Heart right ventricle (tissue), 16 donors: ENCODE results near the gene BTG2. TPM values are rescaled to one million over a fixed set of nuclear protein-coding genes. Genes with fewer than 3 reads are reported as not detected.

ENCODE experiments used
- ATAC-seq, 8 donors: fragments of 200-7000 bp; cut with Tn5 transposase; one replicate each; pipeline ENCODE4 v1.9.1; 2020; ENCODE audit warnings: mild to moderate bottlenecking in 8 of 8, moderate library complexity in 8 of 8, moderate number of reproducible peaks in 1 of 8
- DNase-seq, 2 donors: peaks; one replicate each; pipeline ENCODE4 v3.0.0-alpha.2; 2020
- H3K27ac ChIP-seq, 10 donors: fragments of 200-600 bp; sonication (generic) in 2 of 10; one replicate each; pipeline versions ENCODE4 v1.5.0 to v1.8.0; 2020 to 2022; ENCODE audit warnings: mild to moderate bottlenecking in 3 of 10
- H3K27me3 ChIP-seq, 7 donors: fragments of 200-600 bp; one replicate each; pipeline ENCODE4 v1.8.0; 2021 to 2022; ENCODE audit warnings: mild to moderate bottlenecking in 2 of 7
- H3K36me3 ChIP-seq, 9 donors: fragments of 200-600 bp; sonication (generic) in 1 of 9; one replicate each; pipeline versions ENCODE4 v1.5.0 to v1.8.0; 2020 to 2022; ENCODE audit warnings: mild to moderate bottlenecking in 2 of 9
- H3K4me1 ChIP-seq, 9 donors: fragments of 200-600 bp; sonication (generic) in 1 of 9; one replicate each; pipeline versions ENCODE4 v1.5.0 to v1.8.0; 2020 to 2022; ENCODE audit warnings: mild to moderate bottlenecking in 4 of 9
- H3K4me3 ChIP-seq, 10 donors: fragments of 200-600 bp; sonication (generic) in 2 of 10; one replicate each; pipeline versions ENCODE4 v1.5.0 to v1.8.0; 2020 to 2022; ENCODE audit warnings: mild to moderate bottlenecking in 7 of 10, moderate library complexity in 2 of 10
- H3K9me3 ChIP-seq, 11 donors: fragments of 200-600 bp in 10 of 11; sonication (generic) in 2 of 11; one replicate each; pipeline versions ENCODE4 v1.5.0 to v1.8.0; 2013 to 2022; ENCODE audit warnings: mild to moderate bottlenecking in 2 of 11, control low read depth in 1 of 11, moderate library complexity in 1 of 11
- CTCF ChIP-seq, 9 donors: fragments of 200-600 bp; sonication (generic) in 2 of 9; IDR thresholded peaks; one replicate each; pipeline versions ENCODE4 v1.5.0 to v1.8.0; 2021 to 2022; ENCODE audit warnings: antibody characterized with exemption in 9 of 9, mild to moderate bottlenecking in 5 of 9, moderate library complexity in 1 of 9
- WGBS, 2 donors: extraction: QIAGEN DNeasy Blood & Tissue Kit; methylation state at CpG; one replicate each; pipeline ENCODE4 v1.1.7; 2013; ENCODE audit warnings: inconsistent platforms in 1 of 2; 5-methylcytosine and 5-hydroxymethylcytosine counted together
- intact Hi-C, 10 donors: fragments of 100-400 bp; cut with DNase I; formaldehyde crosslinking; loops; one replicate each; pipeline versions ENCODE4 v1.11.1 to v1.14.2; 2022
- polyA plus RNA-seq, 2 donors: library from polyadenylated mRNA; stranded (reverse); fragments of 200-250 nt; gene quantifications; one replicate each; pipeline ENCODE4 v1.2.3, GENCODE V29; 2013
- total RNA-seq, 10 donors: library from RNA; stranded (reverse); fragmentation: NEBNext Ultra II Directional in 3 of 10; extraction: Animal tissue kit (Norgen Biotek cat#: 25700) in 3 of 10; gene quantifications; one replicate each; pipeline versions ENCODE4 v1.2.1 to v1.2.4, GENCODE V29; 2021 to 2023
- donor health status: Arrhythmogenic right ventricular cardiomyopathy.
- donor health status: ischemic (EF 13 %, LVEDD 7.1; RV severe dilation, severe dysfunction).
- donor health status: healthy with polysubstance abuse.
- donor health status: DM: no; HTN: yes; CAD: no.
- donor health status: DM: no; HTN: no; CAD: no.
- donor health status: ischemic (EF 25% LVEDD 6.9; RV normal size, moderate dysfunction).
- donor health status: ischemic (EF 25% LVEDD 5.7; RV mildly dilated, moderate dysfunction).
- donor health status: healthy.
- donor health status: DM: yes; HTN: yes; CAD: no.
- donor health status: Ischemic cardiomyopathy.
- donor health status: ischemic (EF 35%, LVEDD 5.7; RV mildly dilated, moderate dysfunction).
- donor health status: nonischemic (EF 11% LVEDD 7.7; RV severe dilation, severe dysfunction).
- donor health status: DM: yes; HTN: yes; CAD: no.
- donor health status: PGD.
- donor health status: ischemic (EF 29% LVEDD 5.4; RV normal size, mild dysfunction).
- donor health status: nonischemic (EF 23%, LVEDD 6.1; RV moderate dilation, normal function).

BTG2 gene
- total and polyA plus RNA-seq, 12 donors: 26.4 to 349 (median 54.2) TPM

GRCh38 chr1:203304391-203304918, 864 bp upstream of the BTG2 start:
- ATAC-seq (no peak), DNase-seq (no peak)
- Histone ChIP-seq H3K36me3 (peaks cover 0 to 27% (median 26%) of the 10 kb centered on the region in 9 donors), H3K27ac (peak overlapping the region; percentile 32 to 100 (median 99)), H3K4me1 (peaks cover 6 to 52% (median 36%) of the 10 kb centered on the region in 9 donors), H3K4me3 (peak overlapping the region in 7 of 10 donors; percentile 46 to 100 (median 94)), H3K9me3 (no peaks in the 10 kb centered on the region), H3K27me3 (no peaks in the 10 kb centered on the region)
- WGBS, 2 donors: 87 to 88% methylated on average over 9 of the region's 9 CpGs
- TF ChIP-seq CTCF (IDR thresholded peaks at IDR 0.05): no peak
- intact Hi-C loops: no loop called here

- peak; percentile 5 to 48 (median 28) for ATAC-seq
- Histone ChIP-seq H3K27me3 (no peaks in the 10 kb centered on the region), H3K9me3 (no peaks in the 10 kb centered on the region), H3K36me3 (peaks cover 0 to 40% (median 27%) of the 10 kb centered on the region in 9 donors), H3K27ac (peak overlapping the region; percentile 91 to 100 (median 99)), H3K4me3 (peak overlapping the region; percentile 73 to 100 (median 96)), H3K4me1 (peaks cover 10 to 56% (median 45%) of the 10 kb centered on the region in 9 donors)
- 0 to 1% methylated on average over 21 of the region's 21 CpGs for WGBS, 2 donors
- intact Hi-C loops: loop anchor here in 7 of 10 donors (1.0 to 5.0 kb wide), 8 partner anchors 15 to 33 kb away; no protein-coding TSS in a partner anchor
- no peak for DNase-seq
- TF ChIP-seq CTCF (IDR thresholded peaks at IDR 0.05): no peak
Observed at GRCh38 chr1:203305809-203306088, 430 bp downstream of the BTG2 start.

DNA sequence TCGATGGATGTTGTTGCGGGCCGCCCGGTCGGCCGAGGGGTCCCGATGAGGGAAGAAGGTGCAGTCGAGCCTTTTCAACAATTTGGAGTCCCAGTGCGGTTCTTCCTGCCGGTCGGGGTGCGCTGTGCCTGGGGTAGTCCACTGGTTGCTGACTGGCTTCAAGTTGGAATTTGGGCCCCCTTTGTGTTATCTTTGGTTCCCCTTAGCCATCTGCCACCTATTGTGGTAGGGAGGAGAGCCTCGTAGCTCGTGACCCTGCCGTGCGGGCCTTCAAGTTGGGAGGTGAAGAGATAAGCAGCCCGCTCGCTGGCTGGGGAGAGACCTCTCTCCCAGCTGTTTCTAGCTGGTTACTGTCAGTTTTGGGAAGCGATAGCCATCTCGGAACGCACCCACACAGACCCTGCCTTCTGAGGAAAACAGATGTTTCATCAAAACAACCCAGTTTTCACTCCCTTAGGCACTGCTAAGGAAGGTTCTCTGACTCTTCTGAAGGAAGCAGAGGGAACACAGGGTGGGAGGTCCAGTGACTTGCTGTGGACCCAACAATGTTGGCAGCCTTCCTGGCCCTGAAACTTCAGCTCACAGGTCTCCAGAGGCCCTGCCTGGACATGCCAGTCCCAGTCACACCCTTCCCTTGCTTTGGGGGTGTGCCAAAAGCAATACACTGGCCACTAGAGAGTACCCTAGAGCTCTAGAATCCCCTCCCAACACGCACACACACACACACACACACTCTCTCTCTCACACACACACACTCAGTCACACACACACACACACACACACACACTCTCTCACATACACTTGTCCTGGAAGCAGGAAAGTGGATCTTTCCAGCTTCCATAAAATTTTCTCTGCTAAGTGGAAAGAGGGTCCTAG, 1.0 kb downstream of the BTG2 start:
- peak; percentile 43 to 78 (median 74) for ATAC-seq
- DNase-seq: peak; percentile 80 to 93
- no peaks in the 10 kb centered on the region for H3K9me3 ChIP-seq
- peak in 4 of 9 donors; percentile 12 to 38 (median 18) for TF ChIP-seq CTCF (IDR thresholded peaks at IDR 0.05)
- intact Hi-C loops: loop anchor here in 7 of 10 donors (1.0 to 5.0 kb wide), 8 partner anchors 14 to 34 kb away; no protein-coding TSS in a partner anchor
- no peaks in the 10 kb centered on the region for H3K27me3 ChIP-seq
- peaks cover 10 to 52% (median 45%) of the 10 kb centered on the region in 9 donors for H3K4me1 ChIP-seq
- H3K27ac ChIP-seq: peak overlapping the region; percentile 91 to 100 (median 99)
- H3K36me3 ChIP-seq: peaks cover 0 to 46% (median 27%) of the 10 kb centered on the region in 9 donors
- H3K4me3 ChIP-seq: peak overlapping the region; percentile 73 to 100 (median 96)
- whole genome bisulfite sequencing, 2 donors: 0% methylated on average over 22 of the region's 22 CpGs

DNA sequence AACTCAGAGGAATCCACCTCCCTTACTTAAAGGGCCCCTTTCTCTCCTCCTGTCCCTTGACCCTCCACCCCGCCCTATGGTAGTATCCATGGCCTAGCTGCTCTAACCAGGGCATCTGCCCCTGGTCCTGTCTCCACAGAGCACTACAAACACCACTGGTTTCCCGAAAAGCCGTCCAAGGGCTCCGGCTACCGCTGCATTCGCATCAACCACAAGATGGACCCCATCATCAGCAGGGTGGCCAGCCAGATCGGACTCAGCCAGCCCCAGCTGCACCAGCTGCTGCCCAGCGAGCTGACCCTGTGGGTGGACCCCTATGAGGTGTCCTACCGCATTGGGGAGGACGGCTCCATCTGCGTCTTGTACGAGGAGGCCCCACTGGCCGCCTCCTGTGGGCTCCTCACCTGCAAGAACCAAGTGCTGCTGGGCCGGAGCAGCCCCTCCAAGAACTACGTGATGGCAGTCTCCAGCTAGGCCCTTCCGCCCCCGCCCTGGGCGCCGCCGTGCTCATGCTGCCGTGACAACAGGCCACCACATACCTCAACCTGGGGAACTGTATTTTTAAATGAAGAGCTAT, 1.7 kb downstream of the BTG2 start:
- Histone ChIP-seq H3K4me3 (peak overlapping the region; percentile 73 to 100 (median 96)), H3K4me1 (peaks cover 10 to 52% (median 45%) of the 10 kb centered on the region in 9 donors), H3K27ac (peak overlapping the region; percentile 91 to 100 (median 99)), H3K9me3 (no peaks in the 10 kb centered on the region), H3K27me3 (no peaks in the 10 kb centered on the region), H3K36me3 (peaks cover 0 to 46% (median 27%) of the 10 kb centered on the region in 9 donors)
- WGBS, 2 donors: 29 to 37% methylated on average over 21 of the region's 21 CpGs
- DNase-seq (peak in 1 of 2 donors; percentile 35), ATAC-seq (peak in 3 of 8 donors; percentile 0 to 3 (median 1))
- no peak for TF ChIP-seq CTCF (IDR thresholded peaks at IDR 0.05)
- intact Hi-C loops: loop anchor here in 7 of 10 donors (1.0 to 5.0 kb wide), 8 partner anchors 14 to 35 kb away; no protein-coding TSS in a partner anchor
